KOPT-K1 (cell line): ENCODE data around the gene HMBS.
A peak's percentile ranks its signal among the peaks of the same experiment; 100 is the strongest.
"Not testable (repeated sequence)": the region's sequence is repeated elsewhere in the genome, so short reads cannot be mapped to it uniquely, and the experiment has no call there.

Experiments used
- H3K27ac ChIP-seq: fragments of 200-600 bp; sonication (generic); 2 replicates; pipeline ENCODE4 v1.5.1; 2016; ENCODE audit warnings: antibody characterized with exemption, mild to moderate bottlenecking, low read depth, low read length; ENCODE audit not compliant: poor library complexity, severe bottlenecking
- H3K36me3 ChIP-seq: fragments of 200-600 bp; sonication (generic); 2 replicates; pipeline ENCODE4 v1.5.1; 2017; ENCODE audit warnings: antibody characterized with exemption, mild to moderate bottlenecking, low read length, moderate library complexity; ENCODE audit not compliant: insufficient read depth
- H3K9me3 ChIP-seq: fragments of 200-600 bp; sonication (generic); 2 replicates; pipeline ENCODE4 v1.5.1; 2017; ENCODE audit warnings: antibody characterized with exemption, low read length, mild to moderate bottlenecking; ENCODE audit not compliant: insufficient read depth, poor library complexity, severe bottlenecking

Gene HMBS

GRCh38 chr11:119117004-119117706 is 32.5 kb downstream of the HMBS start:
- Histone ChIP-seq H3K9me3 (no peaks in the 10 kb centered on the region), H3K27ac (no peak overlapping the region)

DNA sequence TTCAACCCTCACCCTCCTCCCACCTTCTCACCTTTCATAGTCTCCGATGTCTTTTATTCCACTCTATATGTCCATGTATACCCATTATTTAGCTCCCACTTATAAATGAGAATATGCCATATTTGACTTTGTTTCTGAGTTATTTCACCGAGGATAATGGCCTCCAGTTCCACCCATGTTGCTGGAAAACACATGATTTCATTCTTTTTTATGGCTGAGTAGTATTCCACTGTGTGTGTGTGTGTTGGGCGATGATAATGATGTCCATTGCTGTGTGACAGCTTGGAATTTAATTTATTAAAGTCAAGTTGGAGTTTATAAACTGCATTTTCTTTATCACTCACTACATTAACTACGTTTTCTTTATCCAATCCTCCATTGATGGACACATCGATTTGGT is 33.5 kb downstream of the HMBS start:
- H3K36me3 ChIP-seq: peaks cover 32% of the 10 kb centered on the region
- H3K27ac ChIP-seq: no peak overlapping the region
- H3K9me3 ChIP-seq: no peaks in the 10 kb centered on the region

More at GRCh38 chr11:119117004-119117706, 32.5 kb downstream of the HMBS start:
- peaks cover 43% of the 10 kb centered on the region for H3K36me3 ChIP-seq

GRCh38 chr11:119118946-119119345 is 34.3 kb downstream of the HMBS start:
- no peak overlapping the region for H3K27ac ChIP-seq
- no peaks in the 10 kb centered on the region for H3K9me3 ChIP-seq
- H3K36me3 ChIP-seq: peaks cover 28% of the 10 kb centered on the region

GRCh38 chr11:119120639-119121007 is 35.9 kb downstream of the HMBS start:
- H3K9me3 ChIP-seq: no peaks in the 10 kb centered on the region
- peaks cover 33% of the 10 kb centered on the region; the same call in 1 of the 2 replicates for H3K36me3 ChIP-seq
- peak overlapping the region; percentile 56 for H3K27ac ChIP-seq

- no peaks in the 10 kb centered on the region for H3K9me3 ChIP-seq
- peak within 1 kb of the TSS; percentile 64 for H3K27ac ChIP-seq
- peaks cover 34% of the 10 kb centered on the region; the same call in 1 of the 2 replicates for H3K36me3 ChIP-seq
Observed at GRCh38 chr11:119121008-119121810, 36.5 kb downstream of the HMBS start, which contains the start of gene HINFP. Gene HINFP (plus strand): TSS chr11:119121580. CDS start chr11:119126945, 5,365 bp downstream.

GRCh38 chr11:119121811-119122124 is 37.1 kb downstream of the HMBS start:
- peak overlapping the region; percentile 64 for H3K27ac ChIP-seq
- peaks cover 34% of the 10 kb centered on the region; the same call in 1 of the 2 replicates for H3K36me3 ChIP-seq
- H3K9me3 ChIP-seq: no peaks in the 10 kb centered on the region

- Histone ChIP-seq H3K27ac (no peak overlapping the region), H3K9me3 (no peaks in the 10 kb centered on the region), H3K36me3 (peaks cover 48% of the 10 kb centered on the region)
Observed at GRCh38 chr11:119125821-119126220, 41.1 kb downstream of the HMBS start.

GRCh38 chr11:119126675-119127268 is 42.1 kb downstream of the HMBS start:
- no peak overlapping the region for H3K27ac ChIP-seq
- no peaks in the 10 kb centered on the region for H3K9me3 ChIP-seq
- peaks cover 57% of the 10 kb centered on the region for H3K36me3 ChIP-seq

- no peaks in the 10 kb centered on the region for H3K9me3 ChIP-seq
- no peak overlapping the region for H3K27ac ChIP-seq
- peaks cover 73% of the 10 kb centered on the region for H3K36me3 ChIP-seq
Observed at GRCh38 chr11:119130662-119131061, 46.0 kb downstream of the HMBS start.

DNA sequence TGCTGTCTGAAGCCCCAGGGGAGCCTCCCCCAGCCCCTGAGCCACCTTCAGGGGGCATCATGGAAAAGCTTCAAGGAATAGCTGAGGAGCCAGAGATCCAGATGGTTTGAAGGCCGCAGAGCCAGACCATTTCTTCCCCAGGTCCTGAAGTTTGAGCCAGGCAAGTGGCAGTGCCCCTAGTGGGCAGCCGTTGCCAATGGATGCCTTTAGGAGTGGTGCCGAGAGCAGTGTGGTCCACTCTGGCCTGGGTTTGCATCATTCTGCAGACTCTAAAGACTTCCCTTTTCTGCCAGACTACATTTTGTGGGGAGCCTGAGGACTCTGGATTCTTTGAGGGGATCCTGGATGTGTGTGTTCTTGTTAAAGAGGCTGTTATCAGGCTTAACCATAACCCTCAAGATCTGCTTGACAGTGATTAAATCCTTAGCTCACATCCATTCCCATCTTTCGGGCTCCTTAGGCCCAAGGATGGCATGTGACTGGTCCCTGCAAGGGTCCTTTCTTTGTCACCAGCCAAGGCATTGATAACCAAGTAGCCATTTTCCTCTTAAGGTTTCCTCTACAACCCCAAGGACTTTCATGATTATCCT is 49.8 kb downstream of the HMBS start:
- Histone ChIP-seq H3K27ac (no peak overlapping the region), H3K9me3 (no peaks in the 10 kb centered on the region), H3K36me3 (peaks cover 56% of the 10 kb centered on the region)

DNA sequence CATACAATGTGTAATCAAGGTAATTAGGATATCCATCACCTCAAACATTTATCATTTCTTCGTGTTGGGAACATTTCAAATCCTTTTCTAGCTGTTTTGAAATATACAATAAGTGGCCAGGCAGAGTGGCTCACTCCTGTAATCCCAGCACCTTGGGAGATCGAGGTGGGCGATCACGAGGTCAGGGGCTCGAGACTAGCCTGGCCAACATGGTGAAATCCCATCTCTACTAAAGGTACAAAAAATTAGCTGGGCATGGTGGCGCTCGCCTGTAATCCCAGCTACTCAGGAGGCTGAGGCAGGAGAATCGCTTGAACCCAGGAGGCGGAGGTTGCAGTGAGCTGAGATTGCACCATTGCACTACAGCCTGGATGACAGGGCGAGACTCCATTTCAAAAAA is 54.6 kb downstream of the HMBS start:
- not testable (repeated sequence) for H3K27ac ChIP-seq, H3K36me3 ChIP-seq, H3K9me3 ChIP-seq
